Measurements from ENCODE around the gene PYCARD.
"Not testable (repeated sequence)": the region's sequence is repeated elsewhere in the genome, so short reads cannot be mapped to it uniquely, and the experiment has no call there.

The PYCARD gene

GRCh38 chr16:31181102-31181830, 21.3 kb downstream of the PYCARD start:
- H3K4me3 ChIP-seq (ENCODE audit: low read depth, low read length): peak overlapping the region; percentile 95
- no peak for TF ChIP-seq CTCF (IDR thresholded peaks at IDR 0.05; ENCODE audit: low read depth, low read length)

- TF ChIP-seq CTCF (IDR thresholded peaks at IDR 0.05; ENCODE audit: low read depth, low read length): no peak
Measured at GRCh38 chr16:31179747-31180459, 22.7 kb downstream of the PYCARD start, which contains the start of gene FUS. Gene FUS (plus strand): TSS chr16:31180139. CDS start chr16:31180215, 76 bp downstream.

DNA sequence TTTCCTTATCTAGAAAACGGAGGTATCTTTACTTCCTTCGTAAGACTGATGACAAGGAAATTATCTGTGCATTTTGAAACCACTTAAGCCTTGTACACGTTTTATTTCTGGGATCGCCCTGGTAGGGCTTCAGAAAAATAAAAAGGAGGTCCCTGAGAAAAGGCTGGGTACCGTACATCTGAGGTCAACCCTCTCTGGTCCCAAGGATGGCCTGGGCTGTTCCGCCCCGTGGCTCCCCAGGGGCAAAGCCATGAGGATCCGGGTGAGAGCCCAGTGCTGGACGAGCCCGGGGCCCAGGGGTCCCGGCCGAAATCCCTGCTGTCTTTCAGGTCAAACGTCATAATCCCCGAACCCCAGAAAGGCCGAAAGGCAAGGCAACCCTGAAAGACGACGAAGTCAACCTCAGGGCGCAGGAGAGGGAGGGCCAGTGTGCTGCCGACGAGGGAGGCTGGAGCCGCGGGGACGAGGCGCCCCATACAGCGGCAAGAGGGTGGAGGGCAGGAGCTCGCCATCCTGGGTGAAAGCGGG, 23.3 kb downstream of the PYCARD start:
- TF ChIP-seq CTCF (IDR thresholded peaks at IDR 0.05; ENCODE audit: low read depth, low read length): no peak
- peak overlapping the region; percentile 95 for H3K4me3 ChIP-seq (ENCODE audit: low read depth, low read length)

More at GRCh38 chr16:31179747-31180459, 22.7 kb downstream of the PYCARD start, which contains the start of gene FUS:
- peak within 1 kb of the TSS; percentile 95 for H3K4me3 ChIP-seq (ENCODE audit: low read depth, low read length)

- no peak overlapping the region for H3K4me3 ChIP-seq (ENCODE audit: low read depth, low read length)
- no peak for TF ChIP-seq CTCF (IDR thresholded peaks at IDR 0.05; ENCODE audit: low read depth, low read length)
Measured at GRCh38 chr16:31177136-31177535, 25.4 kb downstream of the PYCARD start.

DNA sequence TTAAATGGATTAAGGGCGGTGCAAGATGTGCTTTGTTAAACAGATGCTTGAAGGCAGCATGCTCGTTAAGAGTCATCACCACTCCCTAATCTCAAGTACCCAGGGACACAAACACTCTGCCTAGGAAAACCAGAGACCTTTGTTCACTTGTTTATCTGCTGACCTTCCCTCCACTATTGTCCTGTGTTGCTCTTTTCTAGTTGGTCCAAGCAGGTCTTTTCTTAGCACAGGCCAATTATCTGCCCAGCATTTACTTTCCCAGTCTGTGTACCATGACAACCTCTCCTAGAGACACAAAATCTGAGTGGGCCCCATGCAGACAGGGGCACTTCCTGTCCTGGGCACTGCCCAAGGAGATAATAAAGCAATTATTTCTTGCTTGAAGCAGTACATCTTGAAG, 32.5 kb downstream of the PYCARD start:
- not testable (repeated sequence) for H3K4me3 ChIP-seq (ENCODE audit: low read depth, low read length)

DNA sequence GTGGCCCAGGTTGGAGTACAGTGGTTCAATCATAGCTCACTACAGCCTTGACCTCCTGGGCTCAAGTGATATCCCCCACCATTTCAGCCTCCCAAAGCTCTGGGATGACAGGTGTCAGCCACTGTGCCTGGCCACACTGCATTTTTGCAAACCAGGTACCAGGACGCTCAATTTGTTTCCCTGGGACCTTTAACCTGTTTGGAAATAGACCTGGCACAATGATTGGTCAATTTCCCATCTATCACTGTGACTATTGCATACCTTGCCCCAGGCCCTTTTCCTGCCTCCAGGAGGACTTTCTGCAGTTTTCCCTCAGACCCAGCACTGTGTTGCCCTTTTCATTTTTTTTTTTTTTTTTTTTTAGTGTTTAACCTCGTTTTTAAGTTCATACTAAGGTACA, 33.7 kb downstream of the PYCARD start:
- H3K4me3 ChIP-seq (ENCODE audit: low read depth, low read length): no peak overlapping the region
- no peak for TF ChIP-seq CTCF (IDR thresholded peaks at IDR 0.05; ENCODE audit: low read depth, low read length)

- no peak overlapping the region for H3K4me3 ChIP-seq (ENCODE audit: low read depth, low read length)
- no peak for TF ChIP-seq CTCF (IDR thresholded peaks at IDR 0.05; ENCODE audit: low read depth, low read length)
Measured at GRCh38 chr16:31167315-31167714, 35.2 kb downstream of the PYCARD start.
